ENCODE results near the gene USP47.

USP47 gene

GRCh38 chr11:12001186-12001585 lies 159.4 kb downstream of the USP47 start:
- DNase-seq (ENCODE audit: low read depth), result no peak

- DNase-seq (ENCODE audit: low read depth), result no peak
Measured at GRCh38 chr11:12003336-12003735, 161.6 kb downstream of the USP47 start.

GRCh38 chr11:12003815-12004214 lies 162.0 kb downstream of the USP47 start:
- DNase-seq (ENCODE audit: low read depth), result no peak

GRCh38 chr11:12005061-12005460 lies 163.3 kb downstream of the USP47 start:
- DNase-seq (ENCODE audit: low read depth), result no peak

GRCh38 chr11:12005476-12005875 lies 163.7 kb downstream of the USP47 start:
- no peak for DNase-seq (ENCODE audit: low read depth)

GRCh38 chr11:12006552-12007229 lies 164.9 kb downstream of the USP47 start:
- no peak for DNase-seq (ENCODE audit: low read depth)

GRCh38 chr11:12007230-12007593 lies 165.4 kb downstream of the USP47 start:
- DNase-seq (ENCODE audit: low read depth), result no peak

- DNase-seq (ENCODE audit: low read depth), result no peak
Measured at GRCh38 chr11:12007769-12008737, 166.3 kb downstream of the USP47 start, which contains the start of gene DKK3. TSS of gene DKK3 (minus strand) at chr11:12008626. CDS start at chr11:12008582, 44 bp downstream.

All from activated T-helper 9 cell treated with anti-CD3 and anti-CD28 coated beads, Interleukin-2, amount 50 U/mL, for 16 hours (primary cell).